ENCODE data around the gene DLGAP5.

The DLGAP5 gene

DNA sequence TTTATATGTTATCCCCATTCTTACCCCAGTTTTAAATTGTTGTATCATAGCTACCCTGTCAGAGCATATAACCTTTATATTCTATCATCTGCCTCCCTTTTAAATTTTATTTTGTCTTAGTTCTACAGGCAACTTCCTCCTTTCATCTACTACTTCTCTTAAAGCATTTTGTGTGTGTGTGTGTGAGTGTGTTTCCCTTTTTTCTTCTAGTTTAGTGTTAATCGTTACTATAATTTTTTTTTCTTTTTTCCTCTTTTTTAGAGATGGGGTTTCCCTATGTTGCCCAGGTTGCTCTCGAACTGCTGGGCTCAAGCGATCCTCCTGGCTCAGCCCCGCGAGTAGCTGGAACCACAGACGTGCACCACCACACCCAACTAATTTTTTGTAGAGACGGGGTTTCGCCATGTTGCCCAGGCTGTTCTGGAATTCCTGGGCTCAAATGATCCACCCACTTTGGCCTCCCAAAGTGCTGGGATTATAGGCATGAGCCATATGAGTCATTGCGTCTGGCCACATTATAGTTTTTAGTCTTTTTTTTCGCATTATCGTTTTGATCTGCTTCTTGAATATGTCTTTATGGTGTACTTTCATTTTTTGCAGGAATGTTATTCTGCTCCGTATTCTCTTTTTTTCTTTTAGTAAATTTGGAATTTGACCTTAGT is 46.8 kb upstream of the DLGAP5 start:
- no peak overlapping the region for H3K4me3 ChIP-seq (ENCODE audit: low read length)

DNA sequence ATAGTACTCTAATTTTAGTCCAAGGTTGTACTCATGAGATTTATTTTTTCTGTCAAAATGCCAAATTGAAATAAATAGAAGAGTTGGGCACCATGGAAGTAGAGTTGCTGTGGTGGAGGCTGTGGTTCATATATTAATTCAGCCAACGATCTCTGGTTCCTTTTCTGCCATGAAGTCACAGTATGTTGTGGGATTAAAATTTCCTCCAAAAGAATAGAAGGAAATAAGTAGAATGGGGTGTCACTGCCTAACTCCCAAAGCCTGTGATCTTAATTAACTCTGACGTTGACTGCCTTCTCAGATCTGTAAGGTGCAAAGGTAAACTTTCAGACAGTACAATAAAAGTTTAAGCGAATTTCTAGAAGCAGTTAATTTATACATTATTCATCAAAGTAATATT is 42.2 kb upstream of the DLGAP5 start:
- no peaks in the 10 kb centered on the region for H3K36me3 ChIP-seq (ENCODE audit: control insufficient read depth, low read length)
- no peaks in the 10 kb centered on the region for H4K20me1 ChIP-seq (ENCODE audit: control insufficient read depth, insufficient read depth, low read depth, low read length)
- no peaks in the 10 kb centered on the region for H3K9me3 ChIP-seq (ENCODE audit: control insufficient read depth, insufficient read depth, low read length)
- H3K4me3 ChIP-seq (ENCODE audit: low read length): no peak overlapping the region
- no peaks in the 10 kb centered on the region for H3K4me1 ChIP-seq (ENCODE audit: control insufficient read depth, low read length)
- no peak overlapping the region for H3K27ac ChIP-seq (ENCODE audit: low read depth, low read length)
- TF ChIP-seq, protein P1, sequence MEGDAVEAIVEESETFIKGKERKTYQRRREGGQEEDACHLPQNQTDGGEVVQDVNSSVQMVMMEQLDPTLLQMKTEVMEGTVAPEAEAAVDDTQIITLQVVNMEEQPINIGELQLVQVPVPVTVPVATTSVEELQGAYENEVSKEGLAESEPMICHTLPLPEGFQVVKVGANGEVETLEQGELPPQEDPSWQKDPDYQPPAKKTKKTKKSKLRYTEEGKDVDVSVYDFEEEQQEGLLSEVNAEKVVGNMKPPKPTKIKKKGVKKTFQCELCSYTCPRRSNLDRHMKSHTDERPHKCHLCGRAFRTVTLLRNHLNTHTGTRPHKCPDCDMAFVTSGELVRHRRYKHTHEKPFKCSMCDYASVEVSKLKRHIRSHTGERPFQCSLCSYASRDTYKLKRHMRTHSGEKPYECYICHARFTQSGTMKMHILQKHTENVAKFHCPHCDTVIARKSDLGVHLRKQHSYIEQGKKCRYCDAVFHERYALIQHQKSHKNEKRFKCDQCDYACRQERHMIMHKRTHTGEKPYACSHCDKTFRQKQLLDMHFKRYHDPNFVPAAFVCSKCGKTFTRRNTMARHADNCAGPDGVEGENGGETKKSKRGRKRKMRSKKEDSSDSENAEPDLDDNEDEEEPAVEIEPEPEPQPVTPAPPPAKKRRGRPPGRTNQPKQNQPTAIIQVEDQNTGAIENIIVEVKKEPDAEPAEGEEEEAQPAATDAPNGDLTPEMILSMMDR (IDR thresholded peaks at IDR 0.05; ENCODE audit: low read depth, low read length, poor library complexity, severe bottlenecking): no peak
- no peak for TF ChIP-seq EZH2phosphoT487 (IDR thresholded peaks at IDR 0.05; ENCODE audit: borderline replicate concordance, low read length)
- H3K9me2 ChIP-seq (replicated peaks; ENCODE audit: control insufficient read depth, low read length): no peaks in the 10 kb centered on the region
- H3F3A ChIP-seq (ENCODE audit: control insufficient read depth, insufficient read depth): no peaks in the 10 kb centered on the region
- peaks cover 5% of the 10 kb centered on the region for H3K27me3 ChIP-seq (ENCODE audit: control insufficient read depth, low read length)
- no peaks in the 10 kb centered on the region for H3K79me2 ChIP-seq (ENCODE audit: control insufficient read depth, low read length)
- no peak overlapping the region for H3K4me2 ChIP-seq (ENCODE audit: low read length)

More for the DNA sequence above, 46.8 kb upstream of the DLGAP5 start:
- H3K27me3 ChIP-seq (ENCODE audit: control insufficient read depth, low read length): no peaks in the 10 kb centered on the region
- H3K4me2 ChIP-seq (ENCODE audit: low read length): no peak overlapping the region
- H4K20me1 ChIP-seq (ENCODE audit: control insufficient read depth, insufficient read depth, low read depth, low read length): no peaks in the 10 kb centered on the region
- H3F3A ChIP-seq (ENCODE audit: control insufficient read depth, insufficient read depth): no peaks in the 10 kb centered on the region
- H3K9me3 ChIP-seq (ENCODE audit: control insufficient read depth, insufficient read depth, low read length): no peaks in the 10 kb centered on the region
- H3K36me3 ChIP-seq (ENCODE audit: control insufficient read depth, low read length): no peaks in the 10 kb centered on the region
- no peaks in the 10 kb centered on the region for H3K79me2 ChIP-seq (ENCODE audit: control insufficient read depth, low read length)
- no peaks in the 10 kb centered on the region for H3K9me2 ChIP-seq (replicated peaks; ENCODE audit: control insufficient read depth, low read length)
- no peaks in the 10 kb centered on the region for H3K4me1 ChIP-seq (ENCODE audit: control insufficient read depth, low read length)
- H3K27ac ChIP-seq (ENCODE audit: low read depth, low read length): no peak overlapping the region
- TF ChIP-seq, protein P1 (IDR thresholded peaks at IDR 0.05; ENCODE audit: low read depth, low read length, poor library complexity, severe bottlenecking): no peak
- no peak for TF ChIP-seq EZH2phosphoT487 (IDR thresholded peaks at IDR 0.05; ENCODE audit: borderline replicate concordance, low read length)

DNA sequence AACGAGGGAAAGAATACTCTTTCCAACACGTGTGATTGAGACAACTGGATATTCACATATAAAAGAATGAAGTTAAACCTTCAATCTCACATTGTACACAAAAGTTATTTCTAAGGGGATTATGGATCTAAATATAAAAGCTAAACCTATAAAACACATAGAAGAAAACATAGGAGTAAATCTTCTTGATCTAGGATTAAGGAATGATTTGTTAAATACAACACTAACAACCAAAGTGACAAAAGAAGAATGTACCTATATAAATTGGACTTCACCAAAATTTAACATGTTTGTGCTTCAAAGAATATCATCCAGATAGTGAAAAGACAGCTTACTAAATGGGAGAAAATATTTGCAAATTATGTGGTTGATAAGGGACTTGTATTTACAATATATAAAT is 36.9 kb upstream of the DLGAP5 start:
- no peak overlapping the region for H3K4me2 ChIP-seq (ENCODE audit: low read length)
- 0 out of 2 replicates have a peak, but pooled peaks cover 8% of the 10 kb centered on the region for H3K9me3 ChIP-seq (ENCODE audit: control insufficient read depth, insufficient read depth, low read length)
- H3K79me2 ChIP-seq (ENCODE audit: control insufficient read depth, low read length): no peaks in the 10 kb centered on the region
- no peaks in the 10 kb centered on the region for H3K36me3 ChIP-seq (ENCODE audit: control insufficient read depth, low read length)
- no peak overlapping the region for H3K4me3 ChIP-seq (ENCODE audit: low read length)
- no peaks in the 10 kb centered on the region for H3F3A ChIP-seq (ENCODE audit: control insufficient read depth, insufficient read depth)
- no peak overlapping the region for H3K27ac ChIP-seq (ENCODE audit: low read depth, low read length)
- H3K9me2 ChIP-seq (replicated peaks; ENCODE audit: control insufficient read depth, low read length): no peaks in the 10 kb centered on the region
- TF ChIP-seq, protein P1 (IDR thresholded peaks at IDR 0.05; ENCODE audit: low read depth, low read length, poor library complexity, severe bottlenecking): no peak
- no peak for TF ChIP-seq EZH2phosphoT487 (IDR thresholded peaks at IDR 0.05; ENCODE audit: borderline replicate concordance, low read length)
- no peaks in the 10 kb centered on the region for H4K20me1 ChIP-seq (ENCODE audit: control insufficient read depth, insufficient read depth, low read depth, low read length)
- no peaks in the 10 kb centered on the region for H3K4me1 ChIP-seq (ENCODE audit: control insufficient read depth, low read length)
- H3K27me3 ChIP-seq (ENCODE audit: control insufficient read depth, low read length): peaks cover 5% of the 10 kb centered on the region
